ENCODE measurements around the gene LRCH4. TPM values are rescaled to one million over a fixed set of nuclear protein-coding genes. Genes with fewer than 3 reads are reported as not detected.
A peak's percentile ranks its signal among the peaks of the same experiment; 100 is the strongest.
"Not testable (repeated sequence)": the region's sequence is repeated elsewhere in the genome, so short reads cannot be mapped to it uniquely, and the experiment has no call there.

Gene LRCH4
- polyA plus RNA-seq, 1 donor (not counting 4 experiments of a cell fraction or from before 2014, with no cell fraction given): 4.9 TPM

GRCh38 chr7:100544386-100544785 is 41.5 kb downstream of the LRCH4 start:
- no peaks in the 10 kb centered on the region for H3K79me2 ChIP-seq (ENCODE audit: control insufficient read depth, insufficient read depth, low read length)
- H3K9me3 ChIP-seq (ENCODE audit: control insufficient read depth, low read depth, low read length): no peaks in the 10 kb centered on the region
- no peak overlapping the region for H3K4me3 ChIP-seq (ENCODE audit: control insufficient read depth in 2 of 3, extremely low read depth in 1 of 3, insufficient read depth in 2 of 3, low read depth in 1 of 3, low read length in 3 of 3)
- H3K9ac ChIP-seq (ENCODE audit: control insufficient read depth, extremely low read depth, insufficient read depth, low read length): no peak overlapping the region
- peaks cover 0 to 3% of the 10 kb centered on the region in 2 experiments for H3K36me3 ChIP-seq (ENCODE audit: control insufficient read depth in 2 of 2, extremely low read depth in 1 of 2, insufficient read depth in 2 of 2, low read length in 2 of 2)
- dilution Hi-C loops (cut with MboI; ENCODE audit: extremely low pct_ligation_motif_present, low sequenced_read_pairs): no loop called here
- peaks cover 23% of the 10 kb centered on the region for H3K4me1 ChIP-seq (ENCODE audit: control insufficient read depth, extremely low read depth, insufficient read depth, low read length)
- DNase-seq (ENCODE audit: low read depth, low spot score) (no peak), FAIRE-seq (no peak)
- no peaks in the 10 kb centered on the region for H4K20me1 ChIP-seq (ENCODE audit: control insufficient read depth, extremely low read depth, insufficient read depth, low read length)
- peak overlapping the region; percentile 91 for H3K4me2 ChIP-seq (ENCODE audit: control insufficient read depth, extremely low read depth, insufficient read depth, low read depth, low read length)
- no peak overlapping the region for H2AFZ ChIP-seq (ENCODE audit: control insufficient read depth, low read length)
- no peaks in the 10 kb centered on the region for H3K27me3 ChIP-seq (ENCODE audit: control insufficient read depth, extremely low read depth, insufficient read depth, low read length)
- no peak overlapping the region for H3K27ac ChIP-seq (ENCODE audit: control insufficient read depth, insufficient read depth, low read length)
- no peaks in the 10 kb centered on the region for H3K9me1 ChIP-seq (ENCODE audit: control insufficient read depth, extremely low read depth, insufficient read depth, low read length)
- TF ChIP-seq CTCF (optimal IDR thresholded peaks at IDR 0.05 in 1 of 3, IDR thresholded peaks at IDR 0.05 in 1 of 3, conservative IDR thresholded peaks at IDR 0.05 in 1 of 3; ENCODE audit: extremely low read depth in 1 of 3, insufficient read depth in 2 of 3, low read length in 3 of 3) (no peak), EZH2 (IDR thresholded peaks at IDR 0.05; ENCODE audit: low read length) (no peak)

- Histone ChIP-seq H3K36me3 (ENCODE audit: control insufficient read depth in 2 of 2, extremely low read depth in 1 of 2, insufficient read depth in 2 of 2, low read length in 2 of 2) (peaks cover 0 to 3% of the 10 kb centered on the region in 2 experiments), H3K27me3 (ENCODE audit: control insufficient read depth, extremely low read depth, insufficient read depth, low read length) (no peaks in the 10 kb centered on the region), H3K27ac (ENCODE audit: control insufficient read depth, insufficient read depth, low read length) (no peak overlapping the region), H3K4me1 (ENCODE audit: control insufficient read depth, extremely low read depth, insufficient read depth, low read length) (peaks cover 23% of the 10 kb centered on the region), H3K9me3 (ENCODE audit: control insufficient read depth, low read depth, low read length) (no peaks in the 10 kb centered on the region), H3K9ac (ENCODE audit: control insufficient read depth, extremely low read depth, insufficient read depth, low read length) (no peak overlapping the region), H3K79me2 (ENCODE audit: control insufficient read depth, insufficient read depth, low read length) (no peaks in the 10 kb centered on the region), H4K20me1 (ENCODE audit: control insufficient read depth, extremely low read depth, insufficient read depth, low read length) (no peaks in the 10 kb centered on the region), H3K4me3 (ENCODE audit: control insufficient read depth in 2 of 3, extremely low read depth in 1 of 3, insufficient read depth in 2 of 3, low read depth in 1 of 3, low read length in 3 of 3) (no peak overlapping the region), H3K4me2 (ENCODE audit: control insufficient read depth, extremely low read depth, insufficient read depth, low read depth, low read length) (no peak overlapping the region), H3K9me1 (ENCODE audit: control insufficient read depth, extremely low read depth, insufficient read depth, low read length) (no peaks in the 10 kb centered on the region), H2AFZ (ENCODE audit: control insufficient read depth, low read length) (no peak overlapping the region)
- dilution Hi-C loops (cut with MboI; ENCODE audit: extremely low pct_ligation_motif_present, low sequenced_read_pairs): no loop called here
- no peak for DNase-seq (ENCODE audit: low read depth, low spot score)
- FAIRE-seq: no peak
- TF ChIP-seq CTCF (optimal IDR thresholded peaks at IDR 0.05 in 1 of 3, IDR thresholded peaks at IDR 0.05 in 1 of 3, conservative IDR thresholded peaks at IDR 0.05 in 1 of 3; ENCODE audit: extremely low read depth in 1 of 3, insufficient read depth in 2 of 3, low read length in 3 of 3) (no peak), EZH2 (IDR thresholded peaks at IDR 0.05; ENCODE audit: low read length) (no peak)
Observed at GRCh38 chr7:100543586-100543985, 42.3 kb downstream of the LRCH4 start.

- DNase-seq (ENCODE audit: low read depth, low spot score); H3K9ac ChIP-seq (ENCODE audit: control insufficient read depth, extremely low read depth, insufficient read depth, low read length); H3K9me1 ChIP-seq (ENCODE audit: control insufficient read depth, extremely low read depth, insufficient read depth, low read length); H3K79me2 ChIP-seq (ENCODE audit: control insufficient read depth, insufficient read depth, low read length); H3K9me3 ChIP-seq (ENCODE audit: control insufficient read depth, low read depth, low read length); H3K4me3 ChIP-seq (ENCODE audit: control insufficient read depth in 2 of 3, extremely low read depth in 1 of 3, insufficient read depth in 2 of 3, low read depth in 1 of 3, low read length in 3 of 3); H4K20me1 ChIP-seq (ENCODE audit: control insufficient read depth, extremely low read depth, insufficient read depth, low read length); H3K27me3 ChIP-seq (ENCODE audit: control insufficient read depth, extremely low read depth, insufficient read depth, low read length); dilution Hi-C loops (cut with MboI; ENCODE audit: extremely low pct_ligation_motif_present, low sequenced_read_pairs); H3K36me3 ChIP-seq (ENCODE audit: control insufficient read depth in 2 of 2, extremely low read depth in 1 of 2, insufficient read depth in 2 of 2, low read length in 2 of 2); H3K4me2 ChIP-seq (ENCODE audit: control insufficient read depth, extremely low read depth, insufficient read depth, low read depth, low read length); FAIRE-seq; H2AFZ ChIP-seq (ENCODE audit: control insufficient read depth, low read length); H3K27ac ChIP-seq (ENCODE audit: control insufficient read depth, insufficient read depth, low read length): not testable (repeated sequence)
- peaks cover 27% of the 10 kb centered on the region for H3K4me1 ChIP-seq (ENCODE audit: control insufficient read depth, extremely low read depth, insufficient read depth, low read length)
Observed at GRCh38 chr7:100541309-100541708, 44.6 kb downstream of the LRCH4 start.

Measured in keratinocyte (primary cell).